MV-4-11 (cell line): ENCODE results near the gene PPFIA3.

Source experiments
- DNase-seq: peaks from one replicate; lab custom pipeline; 2025; lab: John Stamatoyannopoulos, UW

The PPFIA3 gene

GRCh38 chr19:49182848-49183375, 63.6 kb downstream of the PPFIA3 start:
- no peak for DNase-seq

DNA sequence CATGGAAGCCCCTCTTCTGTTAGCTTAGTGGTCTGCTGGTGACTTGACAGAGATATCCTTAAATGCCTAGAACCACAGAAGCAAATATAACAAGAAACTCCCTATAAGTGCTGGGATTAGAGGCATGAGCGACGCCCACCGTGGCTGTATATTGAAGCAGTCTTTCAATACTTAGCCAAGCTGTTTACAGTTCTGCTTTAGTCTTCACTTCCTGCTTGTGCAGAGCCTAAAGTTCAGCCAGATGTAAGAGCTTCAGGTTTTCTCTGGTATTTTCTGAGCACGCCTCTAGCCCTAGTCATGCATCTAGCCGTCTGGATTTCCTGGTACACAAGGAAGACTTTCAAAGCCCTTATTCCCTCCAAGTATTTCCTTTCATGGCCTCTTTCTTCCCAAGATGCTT, 66.8 kb downstream of the PPFIA3 start:
- peak; percentile 86 for DNase-seq

GRCh38 chr19:49188626-49189200, 69.4 kb downstream of the PPFIA3 start:
- no peak for DNase-seq

GRCh38 chr19:49189259-49189658, 69.9 kb downstream of the PPFIA3 start:
- no peak for DNase-seq

DNA sequence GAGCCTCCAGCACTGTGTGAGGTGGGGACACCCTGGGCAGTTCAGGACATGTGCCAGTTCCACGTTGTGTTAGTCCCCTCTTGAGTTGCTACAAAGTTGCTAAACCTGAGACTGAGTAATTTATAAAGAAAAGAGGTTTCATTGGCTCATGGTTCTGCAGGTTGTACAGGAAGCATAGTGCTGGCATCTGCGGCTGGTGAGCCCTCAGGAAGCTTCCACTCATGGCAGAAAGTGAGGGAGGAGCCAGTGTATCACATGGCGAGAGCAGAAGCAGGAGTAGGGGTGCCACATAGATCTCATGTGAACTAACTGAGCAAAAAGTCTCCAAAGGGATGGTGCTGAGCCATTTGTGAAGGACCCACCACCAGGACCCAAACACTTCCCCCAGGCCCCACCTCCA, 71.4 kb downstream of the PPFIA3 start:
- DNase-seq, result no peak

GRCh38 chr19:49193822-49194394, 74.6 kb downstream of the PPFIA3 start:
- DNase-seq, result no peak

GRCh38 chr19:49194408-49194807, 75.1 kb downstream of the PPFIA3 start:
- DNase-seq, result no peak

GRCh38 chr19:49196527-49197240, 77.3 kb downstream of the PPFIA3 start:
- no peak for DNase-seq

DNA sequence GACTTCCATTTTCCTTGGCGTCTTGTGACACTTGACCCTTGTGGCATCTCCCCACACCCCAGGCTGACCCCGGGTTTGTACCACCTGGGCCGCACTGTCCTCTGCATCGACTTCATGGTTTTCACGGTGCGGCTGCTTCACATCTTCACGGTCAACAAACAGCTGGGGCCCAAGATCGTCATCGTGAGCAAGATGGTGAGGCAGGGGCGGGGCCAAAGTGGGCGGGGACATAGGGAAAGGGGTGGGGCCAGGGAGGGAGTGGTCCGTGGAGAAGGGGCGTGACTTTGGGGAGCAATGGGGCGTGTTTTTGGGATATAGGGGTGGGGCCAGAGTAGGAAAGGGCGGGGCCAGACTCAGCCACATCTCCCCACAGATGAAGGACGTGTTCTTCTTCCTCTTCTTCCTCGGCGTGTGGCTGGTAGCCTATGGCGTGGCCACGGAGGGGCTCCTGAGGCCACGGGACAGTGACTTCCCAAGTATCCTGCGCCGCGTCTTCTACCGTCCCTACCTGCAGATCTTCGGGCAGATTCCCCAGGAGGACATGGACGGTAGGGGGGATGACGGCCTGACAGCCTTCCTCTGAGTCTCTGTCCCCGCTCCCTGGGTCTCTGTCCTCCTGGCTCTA, 81.0 kb downstream of the PPFIA3 start:
- DNase-seq, result peak; percentile 82
